Upper lobe of left lung (tissue), 6 donors: ENCODE results near the gene MSI2. TPM values are rescaled to one million over a fixed set of nuclear protein-coding genes. Genes with fewer than 3 reads are reported as not detected.

Experiments used
- ATAC-seq, 2 donors: fragments of 200-7000 bp; cut with Tn5 transposase; one replicate each; pipeline ENCODE4 v1.9.1; 2022; ENCODE audit warnings: mild to moderate bottlenecking in 2 of 2, moderate library complexity in 2 of 2; ENCODE audit not compliant: low FRiP score in 2 of 2
- DNase-seq, 2 donors: peaks; one replicate each; pipeline ENCODE4 v3.0.0-alpha.2; 2019 to 2020
- H3K27ac ChIP-seq, 4 donors: fragments of 200-600 bp; sonication (generic); one replicate each; pipeline ENCODE4 v1.5.1; 2016 to 2019
- H3K27me3 ChIP-seq, 4 donors: fragments of 200-600 bp; sonication (generic); one replicate each; pipeline ENCODE4 v1.5.1; 2017 to 2019
- H3K36me3 ChIP-seq, 4 donors: fragments of 200-600 bp; sonication (generic); one replicate each; pipeline ENCODE4 v1.5.1; 2016 to 2019
- H3K4me1 ChIP-seq, 4 donors: fragments of 200-600 bp; sonication (generic); one replicate each; pipeline ENCODE4 v1.5.1; 2018 to 2019
- H3K4me3 ChIP-seq, 4 donors: fragments of 200-600 bp; sonication (generic); one replicate each; pipeline ENCODE4 v1.5.1; 2017 to 2019; ENCODE audit warnings: mild to moderate bottlenecking in 2 of 4, moderate library complexity in 1 of 4
- H3K9me3 ChIP-seq, 4 donors: fragments of 200-600 bp; sonication (generic); one replicate each; pipeline ENCODE4 v1.5.1; 2018 to 2019
- CTCF ChIP-seq, 6 experiments: fragments of 450-650 bp in 4 of 6; fragments of 200-600 bp in 2 of 6; sonication (generic) in 2 of 6; IDR thresholded peaks; one replicate each; pipeline ENCODE4 v1.5.1; 2016 to 2019; ENCODE audit warnings: antibody characterized with exemption in 6 of 6
- EP300 ChIP-seq, 4 donors: sonication (generic); formaldehyde crosslinking; IDR thresholded peaks; one replicate each; pipeline ENCODE4 v1.5.1; 2017; ENCODE audit warnings: antibody characterized with exemption in 4 of 4, control low read depth in 2 of 4
- POLR2A ChIP-seq, 4 donors: fragments of 450-650 bp; IDR thresholded peaks; one replicate each; pipeline ENCODE4 v1.5.1; 2016 to 2017; ENCODE audit warnings: antibody characterized with exemption in 4 of 4, mild to moderate bottlenecking in 2 of 4
- POLR2AphosphoS5 ChIP-seq, 2 donors: sonication (generic); formaldehyde crosslinking; IDR thresholded peaks; one replicate each; pipeline ENCODE4 v1.5.1; 2017; ENCODE audit warnings: antibody characterized with exemption in 2 of 2
- WGBS, 2 donors: methylation state at CpG; one replicate each; pipeline ENCODE4 v1.1.5; 2017 to 2018; 5-methylcytosine and 5-hydroxymethylcytosine counted together
- total RNA-seq, 6 donors: library from RNA; depleted of rRNA in 4 of 6; stranded (reverse); fragments of >200 nt in 4 of 6; gene quantifications; one replicate each; pipeline versions ENCODE4 v1.1.0 to v1.2.1, GENCODE V29; 2016 to 2021
- donor health status: DM: no; HTN: no; CAD: no; lungs with moderate emphysema.
- donor health status: DM: no; HTN: yes; CAD: no; lungs with severe emphysema.

MSI2 gene
- total RNA-seq, 6 donors from 2014 or later = 20.1 to 44.0 (median 32.2) TPM

DNA sequence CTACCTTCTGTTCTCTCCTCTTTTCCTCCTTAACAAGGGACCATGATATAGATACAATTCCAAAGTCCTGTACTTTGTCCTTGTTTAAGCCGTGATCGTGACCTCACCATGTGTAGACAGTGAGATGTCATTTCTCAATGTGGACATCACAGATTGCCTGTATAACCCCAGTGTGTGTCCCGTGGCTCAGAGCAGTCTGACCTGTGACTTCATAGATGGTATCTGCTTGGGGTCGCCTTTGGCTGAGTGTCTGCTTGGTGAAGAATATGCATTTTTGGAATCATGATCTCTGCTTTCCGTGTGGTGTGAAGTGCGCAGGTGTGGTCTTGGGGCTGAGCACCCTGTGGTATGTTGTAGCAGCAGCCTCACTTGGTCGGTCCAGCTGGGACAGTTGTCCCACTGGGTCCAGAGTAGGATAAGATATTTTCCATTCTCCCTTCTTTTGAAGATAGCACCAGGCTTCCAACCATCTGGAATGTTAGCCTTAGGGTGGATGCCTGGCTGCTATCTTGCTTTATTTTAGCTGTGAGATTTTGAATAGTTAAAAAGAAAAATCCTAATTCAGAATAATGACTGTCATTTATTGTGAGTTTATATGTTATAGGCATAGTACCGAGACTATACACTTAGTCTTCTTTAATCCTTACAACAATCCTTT, 13.4 kb downstream of the MSI2 start:
- no peak for ATAC-seq
- H3K36me3 ChIP-seq = peaks cover 0 to 20% (median 1%) of the 10 kb centered on the region in 4 donors
- no peak for TF ChIP-seq EP300 (IDR thresholded peaks at IDR 0.05)
- no peak for TF ChIP-seq POLR2A (IDR thresholded peaks at IDR 0.05)
- no peak for TF ChIP-seq POLR2AphosphoS5 (IDR thresholded peaks at IDR 0.05)
- no peak for TF ChIP-seq CTCF (IDR thresholded peaks at IDR 0.05)
- no peak overlapping the region for H3K27ac ChIP-seq
- no peaks in the 10 kb centered on the region for H3K27me3 ChIP-seq
- 94 to 97% methylated on average over 8 of the region's 8 CpGs for WGBS, 2 donors
- H3K4me3 ChIP-seq = no peak overlapping the region
- H3K9me3 ChIP-seq = no peaks in the 10 kb centered on the region
- DNase-seq = no peak
- no peaks in the 10 kb centered on the region for H3K4me1 ChIP-seq

GRCh38 chr17:57270801-57271245, 14.5 kb downstream of the MSI2 start:
- WGBS, 2 donors = 80 to 88% methylated on average over 7 of the region's 7 CpGs
- H3K36me3 ChIP-seq = peaks cover 0 to 20% (median 2%) of the 10 kb centered on the region in 4 donors

GRCh38 chr17:57271821-57272220, 15.5 kb downstream of the MSI2 start:
- peaks cover 0 to 20% (median 2%) of the 10 kb centered on the region in 4 donors for H3K36me3 ChIP-seq
- H3K9me3 ChIP-seq = no peaks in the 10 kb centered on the region
- H3K27me3 ChIP-seq = no peaks in the 10 kb centered on the region
- TF ChIP-seq POLR2A (IDR thresholded peaks at IDR 0.05) (no peak), EP300 (IDR thresholded peaks at IDR 0.05) (no peak), POLR2AphosphoS5 (IDR thresholded peaks at IDR 0.05) (peak in 1 of 2 donors; percentile 23), CTCF (IDR thresholded peaks at IDR 0.05) (no peak)
- ATAC-seq (no peak), DNase-seq (no peak)
- H3K4me3 ChIP-seq = no peak overlapping the region
- 83 to 89% methylated on average over 6 of the region's 6 CpGs for WGBS, 2 donors
- no peak overlapping the region for H3K27ac ChIP-seq
- no peaks in the 10 kb centered on the region for H3K4me1 ChIP-seq

More at GRCh38 chr17:57270801-57271245, 14.5 kb downstream of the MSI2 start:
- no peak for ATAC-seq
- DNase-seq = no peak
- Histone ChIP-seq H3K9me3 (no peaks in the 10 kb centered on the region), H3K27ac (no peak overlapping the region), H3K27me3 (no peaks in the 10 kb centered on the region), H3K4me3 (no peak overlapping the region), H3K4me1 (no peaks in the 10 kb centered on the region)
- TF ChIP-seq POLR2AphosphoS5 (IDR thresholded peaks at IDR 0.05) = no peak
- TF ChIP-seq CTCF (IDR thresholded peaks at IDR 0.05) = no peak
- no peak for TF ChIP-seq EP300 (IDR thresholded peaks at IDR 0.05)
- TF ChIP-seq POLR2A (IDR thresholded peaks at IDR 0.05) = no peak

- no peak overlapping the region for H3K27ac ChIP-seq
- H3K27me3 ChIP-seq = no peaks in the 10 kb centered on the region
- H3K36me3 ChIP-seq = peaks cover 0 to 8% (median 2%) of the 10 kb centered on the region in 4 donors
- DNase-seq = no peak
- no peak for ATAC-seq
- no peaks in the 10 kb centered on the region for H3K4me1 ChIP-seq
- no peak overlapping the region for H3K4me3 ChIP-seq
- TF ChIP-seq CTCF (IDR thresholded peaks at IDR 0.05) = no peak
- TF ChIP-seq POLR2AphosphoS5 (IDR thresholded peaks at IDR 0.05) = no peak
- TF ChIP-seq POLR2A (IDR thresholded peaks at IDR 0.05) = no peak
- WGBS, 2 donors = 94% methylated on average over 6 of the region's 6 CpGs
- no peaks in the 10 kb centered on the region for H3K9me3 ChIP-seq
Observed at GRCh38 chr17:57273490-57273889, 17.2 kb downstream of the MSI2 start.

DNA sequence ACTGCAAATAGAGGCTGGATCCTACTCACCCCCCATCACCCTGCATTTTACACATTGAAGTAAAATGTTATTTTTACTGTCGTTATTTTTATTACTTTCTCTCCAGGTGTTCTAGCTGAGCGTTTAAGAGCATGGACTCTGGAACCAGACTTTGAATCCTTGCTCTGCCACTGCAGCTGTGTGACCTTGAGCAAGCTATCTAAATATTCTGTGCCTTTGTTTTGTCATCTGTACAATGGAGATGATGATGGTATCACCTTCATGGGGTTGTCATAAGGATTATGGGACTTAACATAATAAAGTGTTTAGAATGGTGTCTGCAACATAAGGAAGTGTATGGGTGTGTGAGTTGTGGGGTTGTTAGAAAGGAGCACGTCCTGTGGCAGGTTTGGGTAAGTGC, 17.8 kb downstream of the MSI2 start:
- H3K27me3 ChIP-seq = no peaks in the 10 kb centered on the region
- H3K4me1 ChIP-seq = no peaks in the 10 kb centered on the region
- H3K9me3 ChIP-seq = no peaks in the 10 kb centered on the region
- TF ChIP-seq CTCF (IDR thresholded peaks at IDR 0.05) = no peak
- TF ChIP-seq POLR2A (IDR thresholded peaks at IDR 0.05) = no peak
- TF ChIP-seq EP300 (IDR thresholded peaks at IDR 0.05) = no peak
- no peak for TF ChIP-seq POLR2AphosphoS5 (IDR thresholded peaks at IDR 0.05)
- H3K27ac ChIP-seq = no peak overlapping the region
- DNase-seq (no peak), ATAC-seq (no peak)
- peaks cover 0 to 8% (median 2%) of the 10 kb centered on the region in 4 donors for H3K36me3 ChIP-seq
- H3K4me3 ChIP-seq = no peak overlapping the region
- 94 to 95% methylated on average over 3 of the region's 3 CpGs for WGBS, 2 donors
